ENCODE data around the gene DNAH3. TPM values are rescaled to one million over a fixed set of nuclear protein-coding genes. Genes with fewer than 3 reads are reported as not detected.

The DNAH3 gene
- total RNA-seq, 2 donors from 2014 or later = 0.40 to 0.82 TPM

DNA sequence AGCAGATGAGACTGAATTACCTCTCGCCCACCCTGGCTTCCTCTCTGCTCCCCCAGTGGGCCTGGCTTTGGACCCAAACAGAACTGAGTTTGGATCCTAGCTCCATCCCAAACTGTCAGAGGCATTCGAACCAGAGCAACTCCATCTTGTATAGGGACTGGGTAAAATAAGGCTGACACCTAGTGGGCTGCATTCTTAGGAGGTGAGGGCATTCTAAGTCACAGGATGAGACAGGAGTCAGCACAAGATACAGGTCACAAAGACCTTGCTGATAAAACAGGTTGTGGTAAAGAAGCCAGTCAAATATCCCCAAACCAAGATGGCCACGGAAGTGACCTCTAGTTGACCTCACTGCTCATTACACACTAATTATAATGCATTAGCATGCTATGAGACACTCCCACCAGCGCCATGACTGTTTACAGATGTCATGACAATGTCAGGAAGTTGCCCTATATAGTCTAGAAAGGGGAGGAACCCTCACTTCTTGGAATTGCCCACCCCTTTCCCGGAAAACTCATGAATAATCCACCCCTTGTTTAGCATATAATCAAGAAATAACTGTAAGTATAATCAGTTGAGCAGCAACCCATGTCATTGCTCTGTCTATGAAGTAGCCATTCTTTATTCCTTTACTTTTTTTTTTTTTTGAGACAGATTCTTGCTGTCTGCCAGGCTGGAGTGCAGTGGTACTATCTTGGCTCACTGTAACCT, 205.6 kb downstream of the DNAH3 start:
- no peak overlapping the region for H3K27ac ChIP-seq (ENCODE audit: low read depth, low read length)
- Mint-ChIP-seq H3K4me3 (no peak overlapping the region), H3K4me1 (peaks cover 7% of the 10 kb centered on the region), H3K27ac (peak overlapping the region; percentile 35), H3K9me3 (no peaks in the 10 kb centered on the region), H3K36me3 (ENCODE audit: low read depth) (no peaks in the 10 kb centered on the region), H3K27me3 (ENCODE audit: insufficient read depth) (no peaks in the 10 kb centered on the region)
- H3K36me3 ChIP-seq (ENCODE audit: control insufficient read depth, insufficient read depth, low read length) = no peaks in the 10 kb centered on the region
- no peaks in the 10 kb centered on the region for H3K27me3 ChIP-seq (ENCODE audit: control insufficient read depth, insufficient read depth, low read length, poor library complexity, severe bottlenecking)
- H3K4me1 ChIP-seq (ENCODE audit: control insufficient read depth, insufficient read depth, low read length) = no peaks in the 10 kb centered on the region
- TF ChIP-seq, protein P1, sequence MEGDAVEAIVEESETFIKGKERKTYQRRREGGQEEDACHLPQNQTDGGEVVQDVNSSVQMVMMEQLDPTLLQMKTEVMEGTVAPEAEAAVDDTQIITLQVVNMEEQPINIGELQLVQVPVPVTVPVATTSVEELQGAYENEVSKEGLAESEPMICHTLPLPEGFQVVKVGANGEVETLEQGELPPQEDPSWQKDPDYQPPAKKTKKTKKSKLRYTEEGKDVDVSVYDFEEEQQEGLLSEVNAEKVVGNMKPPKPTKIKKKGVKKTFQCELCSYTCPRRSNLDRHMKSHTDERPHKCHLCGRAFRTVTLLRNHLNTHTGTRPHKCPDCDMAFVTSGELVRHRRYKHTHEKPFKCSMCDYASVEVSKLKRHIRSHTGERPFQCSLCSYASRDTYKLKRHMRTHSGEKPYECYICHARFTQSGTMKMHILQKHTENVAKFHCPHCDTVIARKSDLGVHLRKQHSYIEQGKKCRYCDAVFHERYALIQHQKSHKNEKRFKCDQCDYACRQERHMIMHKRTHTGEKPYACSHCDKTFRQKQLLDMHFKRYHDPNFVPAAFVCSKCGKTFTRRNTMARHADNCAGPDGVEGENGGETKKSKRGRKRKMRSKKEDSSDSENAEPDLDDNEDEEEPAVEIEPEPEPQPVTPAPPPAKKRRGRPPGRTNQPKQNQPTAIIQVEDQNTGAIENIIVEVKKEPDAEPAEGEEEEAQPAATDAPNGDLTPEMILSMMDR (conservative IDR thresholded peaks at IDR 0.05) = no peak
- 83 to 91% methylated on average over 1 to 4 of the region's 5 CpGs for WGBS, 2 experiments (ENCODE audit: insufficient coverage in 1 of 2, insufficient read length in 1 of 2)
- DNase-seq = peak; percentile 50
- H3K9ac ChIP-seq (ENCODE audit: extremely low read depth, low read length, poor library complexity, severe bottlenecking) = no peak overlapping the region
- H3K9me3 ChIP-seq (ENCODE audit: control insufficient read depth, low read length) = no peaks in the 10 kb centered on the region
- H3K4me3 ChIP-seq (ENCODE audit: low read length) = no peak overlapping the region

DNA sequence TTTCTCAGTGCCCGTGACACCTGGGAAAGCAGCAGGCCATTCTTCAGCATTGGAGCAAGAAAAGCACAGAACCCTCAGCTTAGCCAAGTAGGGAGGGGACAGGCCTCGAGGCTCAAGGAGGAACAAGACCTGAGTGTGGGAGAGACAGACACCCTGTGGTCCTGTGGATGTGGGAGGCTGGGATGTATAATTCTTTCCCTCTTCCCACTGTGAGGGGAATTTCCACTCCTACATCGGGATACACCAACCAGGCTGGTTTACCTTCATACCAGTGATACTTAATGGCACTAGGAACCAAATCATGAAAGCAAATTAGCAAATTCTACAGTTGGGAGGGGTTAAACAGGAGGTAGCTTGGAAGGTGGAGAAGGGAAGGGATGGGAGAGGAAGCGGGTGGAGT, 208.4 kb downstream of the DNAH3 start:
- no peak overlapping the region for H3K27ac Mint-ChIP-seq
- H3K4me3 ChIP-seq (ENCODE audit: low read length) = no peak overlapping the region
- no peaks in the 10 kb centered on the region for H3K36me3 Mint-ChIP-seq (ENCODE audit: low read depth)
- no peak for DNase-seq
- no peaks in the 10 kb centered on the region for H3K36me3 ChIP-seq (ENCODE audit: control insufficient read depth, insufficient read depth, low read length)
- H3K27ac ChIP-seq (ENCODE audit: low read depth, low read length) = no peak overlapping the region
- TF ChIP-seq, protein P1 (conservative IDR thresholded peaks at IDR 0.05) = no peak
- H3K9me3 ChIP-seq (ENCODE audit: control insufficient read depth, low read length) = no peaks in the 10 kb centered on the region
- H3K4me3 Mint-ChIP-seq = no peak overlapping the region
- 91 to 100% methylated on average over 1 to 4 of the region's 4 CpGs for WGBS, 2 experiments (ENCODE audit: insufficient coverage in 1 of 2, insufficient read length in 1 of 2)
- H3K27me3 ChIP-seq (ENCODE audit: control insufficient read depth, insufficient read depth, low read length, poor library complexity, severe bottlenecking) = no peaks in the 10 kb centered on the region
- H3K9me3 Mint-ChIP-seq = no peaks in the 10 kb centered on the region
- H3K4me1 Mint-ChIP-seq = peaks cover 7% of the 10 kb centered on the region
- no peak overlapping the region for H3K9ac ChIP-seq (ENCODE audit: extremely low read depth, low read length, poor library complexity, severe bottlenecking)
- no peaks in the 10 kb centered on the region for H3K4me1 ChIP-seq (ENCODE audit: control insufficient read depth, insufficient read depth, low read length)
- H3K27me3 Mint-ChIP-seq (ENCODE audit: insufficient read depth) = no peaks in the 10 kb centered on the region

DNA sequence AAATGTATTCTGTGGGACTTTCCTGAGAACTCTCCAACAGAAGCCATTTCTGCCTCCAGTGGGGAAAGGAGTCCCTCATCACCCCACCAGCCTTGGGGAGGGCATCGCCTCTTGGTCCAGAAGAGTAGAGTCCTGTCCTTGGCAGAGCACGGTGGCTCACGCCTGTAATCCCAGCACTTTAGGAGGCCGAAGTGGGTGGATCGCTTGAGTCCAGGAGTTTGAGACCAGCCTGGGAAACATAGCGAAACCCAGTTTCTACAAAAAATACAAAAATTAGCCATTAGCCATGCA, 209.1 kb downstream of the DNAH3 start:
- no peak overlapping the region for H3K27ac Mint-ChIP-seq
- DNase-seq = no peak
- no peak overlapping the region for H3K9ac ChIP-seq (ENCODE audit: extremely low read depth, low read length, poor library complexity, severe bottlenecking)
- no peak overlapping the region for H3K27ac ChIP-seq (ENCODE audit: low read depth, low read length)
- TF ChIP-seq, protein P1 (conservative IDR thresholded peaks at IDR 0.05) = no peak
- no peaks in the 10 kb centered on the region for H3K9me3 ChIP-seq (ENCODE audit: control insufficient read depth, low read length)
- no peak overlapping the region for H3K4me3 Mint-ChIP-seq
- H3K9me3 Mint-ChIP-seq = no peaks in the 10 kb centered on the region
- no peaks in the 10 kb centered on the region for H3K36me3 ChIP-seq (ENCODE audit: control insufficient read depth, insufficient read depth, low read length)
- no peaks in the 10 kb centered on the region for H3K27me3 ChIP-seq (ENCODE audit: control insufficient read depth, insufficient read depth, low read length, poor library complexity, severe bottlenecking)
- H3K36me3 Mint-ChIP-seq (ENCODE audit: low read depth) = no peaks in the 10 kb centered on the region
- H3K27me3 Mint-ChIP-seq (ENCODE audit: insufficient read depth) = no peaks in the 10 kb centered on the region
- H3K4me3 ChIP-seq (ENCODE audit: low read length) = no peak overlapping the region
- WGBS, 2 experiments (ENCODE audit: insufficient coverage in 1 of 2, insufficient read length in 1 of 2) = 83 to 96% methylated on average over 6 of the region's 6 CpGs
- H3K4me1 ChIP-seq (ENCODE audit: control insufficient read depth, insufficient read depth, low read length) = no peaks in the 10 kb centered on the region
- H3K4me1 Mint-ChIP-seq = peaks cover 7% of the 10 kb centered on the region

Data from endodermal cell (in vitro differentiated cells).